K562 (cell line): ENCODE measurements around the gene PATJ. TPM values are rescaled to one million over a fixed set of nuclear protein-coding genes. Genes with fewer than 3 reads are reported as not detected.

Experiments used
- ATAC-seq: fragments of 200-7000 bp; cut with Tn5 transposase; 3 replicates; pipeline ENCODE4 v1.9.1; 2020; ENCODE audit warnings: moderate library complexity
- BruUV-seq: library from RNA; stranded (reverse); fragments of 400-500 nt; replicated peaks from 2 replicates; lab custom pipeline; 2021; lab: Mats Ljungman, UMichigan
- CTCF ChIA-PET: fragments of 300-600 bp; formaldehyde crosslinking; extraction: SDS; loops from one replicate; lab custom pipeline; 2021; ENCODE audit warnings: low intra/inter-chr PET ratio; lab: Yijun Ruan, JAX
- POLR2A ChIA-PET: fragments of 300-600, 350-650 bp; sonication (Branson Sonifier 250); formaldehyde crosslinking; extraction: SDS; loops from one replicate; lab custom pipeline; 2021; ENCODE audit warnings: antibody characterized with exemption, inconsistent platforms; lab: Yijun Ruan, JAX
- DNase-seq, 4 experiments: peaks; one replicate each; pipeline versions ENCODE4 v3.0.0 to v3.0.0-alpha.2; 2011 to 2018; ENCODE audit warnings: low spot score in 3 of 4, mixed read lengths in 3 of 4; ENCODE audit errors: extremely low read depth in 1 of 4
- FAIRE-seq: peaks from 2 replicates; lab custom pipeline; 2011; peaks lifted over from hg19 to GRCh38; lab: Jason Lieb, UNC
- H2AFZ ChIP-seq: 2 replicates; pipeline ENCODE4 v1.6.0; 2011; ENCODE audit warnings: low read depth, low read length, control low read depth, inconsistent platforms
- H3K27ac ChIP-seq: fragments of 200-600 bp; 3 replicates; pipeline ENCODE4 v1.8.0; 2011; ENCODE audit warnings: low read depth, mild to moderate bottlenecking, control low read depth, inconsistent platforms, low read length, moderate library complexity, mixed read lengths; ENCODE audit errors: extremely low read depth
- H3K27me3 ChIP-seq, 2 experiments: fragments of 300-600 bp in 1 of 2; 2 replicates in 1 of 2; 3 replicates in 1 of 2; pipeline versions ENCODE4 v1.6.0 to v1.8.0; 2011; ENCODE audit warnings: inconsistent platforms in 2 of 2, low read length in 2 of 2, mild to moderate bottlenecking in 1 of 2, mixed read lengths in 1 of 2, moderate library complexity in 1 of 2; ENCODE audit not compliant: control insufficient read depth in 2 of 2, insufficient read depth in 2 of 2
- H3K36me3 ChIP-seq: fragments of 300-600 bp; 3 replicates; pipeline ENCODE4 v1.8.0; 2011; ENCODE audit warnings: mild to moderate bottlenecking, low read length, inconsistent platforms; ENCODE audit not compliant: control insufficient read depth, insufficient read depth
- H3K4me1 ChIP-seq, 2 experiments: fragments of 200-600 bp in 1 of 2; replicated peaks in 1 of 2; 2 replicates in 1 of 2; 3 replicates in 1 of 2; pipeline versions ENCODE4 v1.5.1 to v1.8.0; 2011; ENCODE audit warnings: inconsistent platforms in 2 of 2, low read length in 2 of 2, mild to moderate bottlenecking in 1 of 2, mixed read lengths in 1 of 2, moderate library complexity in 1 of 2; ENCODE audit not compliant: control insufficient read depth in 2 of 2, insufficient read depth in 2 of 2
- H3K4me2 ChIP-seq: 2 replicates; pipeline ENCODE4 v1.6.1; 2011; ENCODE audit warnings: low read length, control low read depth, inconsistent platforms, mixed read lengths; ENCODE audit not compliant: insufficient read depth
- H3K4me3 ChIP-seq: fragments of 200-600 bp; sonication (generic), shearing (Covaris generic); 2 replicates; pipeline ENCODE4 v1.5.1; 2016; ENCODE audit warnings: control low read depth, inconsistent platforms
- H3K79me2 ChIP-seq: fragments of 200-600 bp; 3 replicates; pipeline ENCODE4 v1.8.0; 2011; ENCODE audit warnings: low read length, inconsistent platforms; ENCODE audit not compliant: control insufficient read depth, insufficient read depth
- H3K9ac ChIP-seq, 2 experiments: 2 replicates each; pipeline versions ENCODE4 v1.6.0 to v1.6.1; 2011; ENCODE audit warnings: low read depth in 2 of 2, low read length in 2 of 2, control low read depth in 1 of 2, inconsistent platforms in 1 of 2, mild to moderate bottlenecking in 1 of 2, mixed read lengths in 1 of 2; ENCODE audit not compliant: insufficient read depth in 1 of 2
- H3K9me1 ChIP-seq: one replicate; pipeline ENCODE4 v1.6.0; 2011; ENCODE audit warnings: inconsistent platforms, mild to moderate bottlenecking, low read length, moderate library complexity; ENCODE audit not compliant: control insufficient read depth, insufficient read depth
- H3K9me3 ChIP-seq: replicated peaks from 2 replicates; pipeline ENCODE4 v1.5.1; 2011; ENCODE audit warnings: low read depth, low read length, inconsistent platforms; ENCODE audit not compliant: control insufficient read depth, insufficient read depth
- H4K20me1 ChIP-seq: replicated peaks from 2 replicates; pipeline ENCODE4 v1.6.1; 2011; ENCODE audit warnings: low read length, inconsistent platforms, mixed read lengths; ENCODE audit not compliant: control insufficient read depth, insufficient read depth
- ARHGAP35 ChIP-seq: fragments of 450-650 bp; IDR thresholded peaks from 2 replicates; pipeline ENCODE4 v1.6.1; 2018; ENCODE audit not compliant: partially characterized antibody
- CC2D1A ChIP-seq: fragments of 450-650 bp; IDR thresholded peaks from 2 replicates; pipeline ENCODE4 v1.6.1; 2017; ENCODE audit warnings: mild to moderate bottlenecking
- CREB3 ChIP-seq: fragments of 450-650 bp; conservative IDR thresholded peaks from 2 replicates; pipeline ENCODE4 v1.6.1; 2016; ENCODE audit warnings: missing genetic modification characterization, low read depth, mild to moderate bottlenecking, missing compliant biosample characterization, moderate library complexity
- ELF2 ChIP-seq: fragments of 250-450 bp; sonication (Bioruptor Pico); IDR thresholded peaks from 2 replicates; pipeline ENCODE4 v1.5.0; 2021; ENCODE audit warnings: mild to moderate bottlenecking
- ELF4 ChIP-seq: fragments of 450-650 bp; formaldehyde crosslinking; IDR thresholded peaks from 2 replicates; pipeline ENCODE4 v1.4.0; 2022; ENCODE audit warnings: missing genetic modification characterization
- ETS1 ChIP-seq: conservative IDR thresholded peaks from 2 replicates; pipeline ENCODE4 v1.6.1; 2011; ENCODE audit warnings: low read depth, mild to moderate bottlenecking, low read length; ENCODE audit not compliant: control insufficient read depth
- EZH2 ChIP-seq: IDR thresholded peaks from 2 replicates; pipeline ENCODE4 v1.6.1; 2012; ENCODE audit warnings: low read depth, mild to moderate bottlenecking, inconsistent platforms, low read length, borderline replicate concordance
- FOXA1 ChIP-seq: fragments of 450-650 bp; IDR thresholded peaks from 2 replicates; pipeline ENCODE4 v1.6.1; 2016; ENCODE audit warnings: mild to moderate bottlenecking, borderline replicate concordance
- FOXM1 ChIP-seq, 2 experiments: fragments of 450-650 bp in 1 of 2; sonication (generic) in 1 of 2; formaldehyde crosslinking in 1 of 2; IDR thresholded peaks; 2 replicates each; pipeline versions ENCODE4 v1.6.1 to v1.9.0; 2017 to 2022; ENCODE audit warnings: low read depth in 2 of 2, mild to moderate bottlenecking in 2 of 2, missing genetic modification reagents in 1 of 2, moderate library complexity in 1 of 2
- HINFP ChIP-seq: fragments of 450-650 bp; conservative IDR thresholded peaks from 2 replicates; pipeline ENCODE4 v1.6.1; 2016; ENCODE audit warnings: missing genetic modification characterization, low read depth, mild to moderate bottlenecking, control low read depth, missing compliant biosample characterization
- MYC ChIP-seq, 2 experiments: fragments of 250-450 bp in 1 of 2; sonication (Bioruptor Pico) in 1 of 2; IDR thresholded peaks; 2 replicates each; pipeline versions ENCODE4 v1.5.1 to v1.6.1; 2012 to 2021; ENCODE audit warnings: low read depth in 2 of 2, borderline replicate concordance in 1 of 2, improper control_type of control experiment in 1 of 2, low read length in 1 of 2, mild to moderate bottlenecking in 1 of 2, moderate library complexity in 1 of 2
- NELFE ChIP-seq: IDR thresholded peaks from 2 replicates; pipeline ENCODE4 v1.6.1; 2011; ENCODE audit warnings: mild to moderate bottlenecking; ENCODE audit not compliant: insufficient read depth, insufficient read length
- NFATC3 ChIP-seq: fragments of 450-650 bp; IDR thresholded peaks from 2 replicates; pipeline ENCODE4 v1.6.1; 2017; ENCODE audit warnings: mild to moderate bottlenecking
- SAP30 ChIP-seq: fragments of 200-600 bp; sonication (generic); IDR thresholded peaks from 2 replicates; pipeline ENCODE4 v1.6.1; 2012; ENCODE audit warnings: borderline replicate concordance, low read depth, mild to moderate bottlenecking, moderate library complexity, low read length, control low read depth, inconsistent platforms; ENCODE audit not compliant: insufficient read depth, poor library complexity, severe bottlenecking
- SREBF1 ChIP-seq: fragments of 150-350 bp; IDR thresholded peaks from 2 replicates; pipeline ENCODE4 v1.6.1; 2014; ENCODE audit warnings: antibody characterized with exemption, low read depth, low read length, borderline replicate concordance
- YBX1 ChIP-seq: fragments of 450-650 bp; IDR thresholded peaks from 2 replicates; pipeline ENCODE4 v1.7.1; 2016; ENCODE audit warnings: mild to moderate bottlenecking
- ZBTB7A ChIP-seq: IDR thresholded peaks from 2 replicates; pipeline ENCODE4 v1.6.1; 2011; ENCODE audit warnings: low read depth, mild to moderate bottlenecking, low read length, moderate library complexity, borderline replicate concordance; ENCODE audit not compliant: control insufficient read depth
- ZNF324 ChIP-seq: fragments of 250-450 bp; sonication (Bioruptor Pico); IDR thresholded peaks from 2 replicates; pipeline ENCODE4 v1.4.0; 2020; ENCODE audit warnings: mild to moderate bottlenecking
- WGBS: fragments of 100-300 bp; shearing (Covaris generic); methylation state at CpG from one replicate; pipeline ENCODE4 v1.1.6; 2016; ENCODE audit warnings: low coverage, mixed read lengths; ENCODE audit not compliant: insufficient coverage; ENCODE audit errors: missing lambda C conversion rate; 5-methylcytosine and 5-hydroxymethylcytosine counted together
- in situ Hi-C: fragments of 300-500 bp; cut with MboI; formaldehyde crosslinking; loops from 4 replicates; pipeline ENCODE4 v1.15.0; 2018; ENCODE audit warnings: inconsistent platforms, mixed read lengths
- intact Hi-C: fragments of 100-400 bp; cut with micrococcal nuclease; formaldehyde crosslinking; loops from 2 replicates; pipeline ENCODE4 v1.14.2; 2022
- polyA plus RNA-seq, 8 experiments: library from polyadenylated mRNA; depleted of rRNA in 4 of 8; stranded (reverse) in 5 of 8; unstranded in 3 of 8; fragments of >200 nt; fragmentation: Nextera tagmentation in 2 of 8; fragmentation: Illumina TruSeq in 1 of 8; extraction: Ambion mirVana in 2 of 8; extraction: Trizol in 1 of 8; gene quantifications; 2 replicates each; pipeline versions ENCODE4 v1.2.1 to v1.2.3, GENCODE V29; 2011 to 2014; ENCODE audit warnings: inconsistent platforms in 1 of 8, missing spikeins in 1 of 8
- total RNA-seq, 7 experiments: library from RNA; depleted of rRNA in 6 of 7; stranded (reverse); fragments of >200 nt in 6 of 7; fragmentation: Illumina TruSeq in 2 of 7; extraction: Trizol in 2 of 7; gene quantifications; 2 replicates each; pipeline versions ENCODE4 v1.2.1 to v1.2.3, GENCODE V29; 2011 to 2021; ENCODE audit warnings: low replicate concordance in 1 of 7

PATJ gene
- total and polyA plus RNA-seq, 9 of the 15 experiments (the other 6 are each of a cell fraction or from before 2014, with no cell fraction given) = 0.22 TPM; not detected in 8

- ChIA-PET POLR2A (no interaction called here), CTCF (no interaction called here)
- FAIRE-seq (no peak), DNase-seq (no peak), ATAC-seq (no peak)
- H3K9me1 ChIP-seq = no peaks in the 10 kb centered on the region
- H4K20me1 ChIP-seq = no peaks in the 10 kb centered on the region
- no peak overlapping the region for H3K9ac ChIP-seq
- no peaks in the 10 kb centered on the region; a peak in 1 of 5 replicates for H3K27me3 ChIP-seq
- H3K36me3 ChIP-seq = no peaks in the 10 kb centered on the region
- no peak for TF ChIP-seq ZNF324 (CRISPR knock-in tag)
- TF ChIP-seq ARHGAP35 = no peak
- no peak for TF ChIP-seq SAP30
- no peak for TF ChIP-seq ETS1
- no peak for TF ChIP-seq FOXM1 (IDR thresholded peaks at IDR 0.05; ENCODE audit: low read depth)
- no peak for TF ChIP-seq FOXM1 (CRISPR knock-in tag; IDR thresholded peaks at IDR 0.05; ENCODE audit: low read depth)
- TF ChIP-seq CC2D1A = no peak
- TF ChIP-seq NFATC3 = no peak
- TF ChIP-seq MYC (IDR thresholded peaks at IDR 0.05; ENCODE audit: low read depth, low read length) = no peak
- TF ChIP-seq MYC (CRISPR knock-in tag; IDR thresholded peaks at IDR 0.05; ENCODE audit: borderline replicate concordance, low read depth) = no peak
- no peak for TF ChIP-seq EZH2
- TF ChIP-seq SREBF1 = no peak
- TF ChIP-seq FOXA1 = no peak
- TF ChIP-seq NELFE = no peak
- TF ChIP-seq CREB3 (tag) = no peak
- TF ChIP-seq ELF2 (CRISPR knock-in tag) = no peak
- TF ChIP-seq HINFP (tag) = no peak
- TF ChIP-seq ELF4 = no peak
- no peak for TF ChIP-seq YBX1
- TF ChIP-seq ZBTB7A = no peak
- in situ Hi-C loops = no loop called here
- intact Hi-C loops = no loop called here
- no peaks in the 10 kb centered on the region for H3K4me1 ChIP-seq
- no peak overlapping the region for H2AFZ ChIP-seq
- 0% methylated on average over 1 of the region's 1 CpG for WGBS
- no peak overlapping the region for H3K4me2 ChIP-seq
- H3K9me3 ChIP-seq = no peaks in the 10 kb centered on the region
- no peak overlapping the region for H3K4me3 ChIP-seq
- BruUV-seq = no TSS peak
- no peaks in the 10 kb centered on the region for H3K79me2 ChIP-seq
- H3K27ac ChIP-seq = no peak overlapping the region
Observed at GRCh38 chr1:61888808-61889207, 146.5 kb downstream of the PATJ start.
